GM12864 (cell line): ENCODE measurements around the gene SLC7A6OS.

Source experiments
- DNase-seq: peaks from one replicate; pipeline ENCODE4 v3.0.0-alpha.2; 2011; ENCODE audit warnings: low read depth
- H3K4me3 ChIP-seq: 2 replicates; pipeline ENCODE4 v1.5.1; 2011; ENCODE audit warnings: mild to moderate bottlenecking, low read depth, low read length, control low read depth
- TF ChIP-seq, protein P1 (sequence below): IDR thresholded peaks from 2 replicates; pipeline ENCODE4 v1.5.1; 2011; ENCODE audit warnings: low read depth, mild to moderate bottlenecking, moderate library complexity, low read length, control low read depth, inconsistent platforms; ENCODE audit errors: missing control alignments

Gene SLC7A6OS

DNA sequence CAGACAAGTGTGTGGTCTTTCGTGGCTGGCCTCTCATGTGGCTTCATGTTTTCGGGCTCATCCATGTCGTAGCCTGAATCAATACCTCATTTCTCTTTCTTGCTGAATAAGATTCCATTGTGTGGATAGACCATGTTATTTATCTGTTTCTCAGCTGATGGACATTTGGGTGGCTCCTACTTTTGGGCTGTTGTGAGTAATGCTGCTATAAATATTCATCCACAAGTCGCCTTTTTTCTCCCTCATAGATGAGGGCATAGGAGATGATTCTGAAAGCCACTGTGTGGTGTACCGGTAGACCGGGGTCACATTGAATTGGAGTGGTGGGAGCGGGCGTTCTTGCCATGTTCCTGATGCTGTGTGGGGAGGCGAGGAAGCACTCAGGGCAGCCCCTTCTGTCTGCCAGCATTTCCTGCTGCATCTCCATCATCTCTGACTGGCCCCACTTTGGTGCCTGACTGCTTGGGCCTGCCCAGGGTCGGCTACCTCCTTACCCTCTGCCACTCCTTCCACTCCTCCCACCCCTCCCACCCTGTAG is 40.1 kb upstream of the SLC7A6OS start:
- no peak overlapping the region for H3K4me3 ChIP-seq
- DNase-seq, result no peak
- TF ChIP-seq, protein P1, sequence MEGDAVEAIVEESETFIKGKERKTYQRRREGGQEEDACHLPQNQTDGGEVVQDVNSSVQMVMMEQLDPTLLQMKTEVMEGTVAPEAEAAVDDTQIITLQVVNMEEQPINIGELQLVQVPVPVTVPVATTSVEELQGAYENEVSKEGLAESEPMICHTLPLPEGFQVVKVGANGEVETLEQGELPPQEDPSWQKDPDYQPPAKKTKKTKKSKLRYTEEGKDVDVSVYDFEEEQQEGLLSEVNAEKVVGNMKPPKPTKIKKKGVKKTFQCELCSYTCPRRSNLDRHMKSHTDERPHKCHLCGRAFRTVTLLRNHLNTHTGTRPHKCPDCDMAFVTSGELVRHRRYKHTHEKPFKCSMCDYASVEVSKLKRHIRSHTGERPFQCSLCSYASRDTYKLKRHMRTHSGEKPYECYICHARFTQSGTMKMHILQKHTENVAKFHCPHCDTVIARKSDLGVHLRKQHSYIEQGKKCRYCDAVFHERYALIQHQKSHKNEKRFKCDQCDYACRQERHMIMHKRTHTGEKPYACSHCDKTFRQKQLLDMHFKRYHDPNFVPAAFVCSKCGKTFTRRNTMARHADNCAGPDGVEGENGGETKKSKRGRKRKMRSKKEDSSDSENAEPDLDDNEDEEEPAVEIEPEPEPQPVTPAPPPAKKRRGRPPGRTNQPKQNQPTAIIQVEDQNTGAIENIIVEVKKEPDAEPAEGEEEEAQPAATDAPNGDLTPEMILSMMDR, result no peak

DNA sequence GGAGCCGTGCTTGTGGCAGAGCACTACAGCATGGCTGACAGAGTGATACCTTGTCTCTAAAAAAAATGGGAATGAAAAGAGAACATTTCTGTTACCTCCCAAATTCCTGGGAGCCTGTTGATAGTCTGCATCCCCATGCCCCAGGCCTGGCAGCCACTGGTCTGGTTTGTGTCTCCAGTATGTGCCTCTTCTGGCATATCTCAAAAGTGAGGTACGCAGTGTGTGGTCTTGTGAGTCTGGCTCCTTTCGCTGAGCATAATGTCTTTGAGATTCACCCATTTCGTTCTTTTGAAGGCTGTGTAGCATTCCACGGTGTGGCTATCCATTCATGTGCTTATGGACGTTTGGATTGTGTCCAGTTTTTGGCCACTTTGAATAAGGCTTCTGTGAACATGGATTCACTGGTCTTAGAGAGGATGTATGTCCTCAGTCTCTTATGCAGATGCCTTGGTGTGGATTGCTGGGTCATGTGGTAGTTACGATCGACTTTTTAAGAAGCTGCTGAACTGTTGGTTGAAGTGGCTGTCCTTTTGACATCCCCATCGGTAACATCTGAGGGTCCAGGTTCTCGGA is 39.2 kb upstream of the SLC7A6OS start:
- no peak overlapping the region for H3K4me3 ChIP-seq
- DNase-seq, result no peak

DNA sequence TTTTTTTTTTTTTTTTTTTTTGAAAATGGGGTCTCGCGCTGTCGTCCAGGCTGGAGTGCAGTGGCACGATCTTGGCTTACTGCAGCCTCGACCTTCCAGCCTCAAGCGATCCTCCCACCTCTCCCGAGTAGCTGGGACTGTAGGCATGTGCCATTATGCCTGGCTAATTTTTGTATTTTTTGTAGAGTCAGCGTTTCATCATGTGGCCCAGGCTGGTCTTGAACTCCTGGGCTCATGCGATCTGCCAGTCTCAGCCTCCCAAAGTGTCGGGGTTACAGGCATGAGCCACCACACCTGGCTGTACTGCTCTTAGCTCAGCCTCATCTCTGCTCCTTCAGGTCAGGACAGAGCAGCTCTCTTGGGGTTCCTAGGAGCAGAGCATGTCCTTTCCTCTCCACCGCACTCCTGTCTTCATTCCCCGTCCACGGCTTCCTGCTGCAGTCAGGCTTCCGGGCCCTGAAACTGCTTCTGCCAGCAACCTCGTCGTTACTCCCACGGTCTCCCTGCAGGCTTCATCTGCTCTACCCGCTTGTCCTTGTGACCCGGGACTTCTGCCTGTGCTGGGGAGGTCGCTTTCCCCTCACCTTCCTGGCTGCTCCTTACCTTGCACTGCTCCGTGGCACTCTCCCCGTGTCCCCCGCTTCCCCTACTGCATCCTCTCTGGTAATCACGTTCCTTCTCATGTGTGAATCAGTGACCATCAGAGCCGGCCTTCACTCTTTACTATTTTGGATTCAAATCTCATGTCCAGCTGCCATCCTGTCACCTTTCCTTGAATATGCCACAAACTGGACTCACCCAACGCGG is 38.1 kb upstream of the SLC7A6OS start:
- DNase-seq, result no peak
- TF ChIP-seq, protein P1, result no peak
- no peak overlapping the region for H3K4me3 ChIP-seq

More for the DNA sequence above, 39.2 kb upstream of the SLC7A6OS start:
- TF ChIP-seq, protein P1, result no peak

DNA sequence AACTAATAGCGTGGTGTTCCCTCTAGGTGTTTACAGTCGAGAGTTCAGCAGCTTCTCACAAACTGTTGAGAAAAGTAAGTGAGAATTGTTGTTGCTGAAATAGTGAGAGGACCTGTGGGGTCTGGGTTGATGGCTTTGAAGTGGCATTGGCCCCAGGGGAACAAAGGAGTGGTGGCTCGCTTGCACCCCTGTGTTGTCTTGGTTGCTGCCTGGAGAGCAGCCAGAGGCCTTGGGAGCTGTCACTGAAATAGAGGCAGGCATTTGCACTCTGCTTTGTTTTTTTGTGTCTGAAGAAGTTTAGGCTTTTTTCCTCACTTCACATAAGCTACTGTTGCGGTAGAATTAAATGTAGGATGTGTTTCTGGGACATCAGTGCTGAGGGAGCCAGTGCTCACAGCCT is 36.9 kb upstream of the SLC7A6OS start:
- no peak overlapping the region for H3K4me3 ChIP-seq
- TF ChIP-seq, protein P1, result no peak
- DNase-seq, result no peak

DNA sequence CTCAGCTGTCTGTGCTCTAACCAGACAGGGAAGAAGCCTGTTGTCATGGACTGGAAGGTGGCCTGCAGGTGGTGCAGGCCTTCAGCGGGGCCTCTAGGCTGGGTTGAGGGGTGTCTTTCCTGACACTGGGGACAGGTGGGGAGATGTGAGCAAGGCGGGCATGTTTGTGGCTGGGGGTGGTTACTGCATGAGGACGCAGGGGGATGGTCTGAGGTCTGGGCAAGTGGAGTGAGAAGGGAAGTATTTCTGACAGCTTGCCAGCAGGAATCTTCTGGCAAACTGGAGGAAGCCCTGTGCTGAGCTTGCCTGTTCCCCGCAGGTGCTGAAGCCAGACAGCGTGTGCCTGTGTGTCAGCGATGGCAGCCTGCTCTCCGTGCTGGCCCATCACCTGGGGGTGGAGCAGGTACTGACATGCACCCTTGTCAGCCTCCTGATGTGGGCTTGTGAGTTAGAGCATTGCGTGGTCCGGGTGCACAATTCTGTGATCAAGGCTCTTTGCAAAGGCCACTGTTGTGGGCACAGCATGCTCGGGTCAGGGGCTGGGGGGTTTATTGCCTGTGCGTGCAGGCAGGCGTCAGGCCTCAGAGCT is 36.2 kb upstream of the SLC7A6OS start:
- DNase-seq, result no peak
- H3K4me3 ChIP-seq, result no peak overlapping the region
- TF ChIP-seq, protein P1, result no peak

DNA sequence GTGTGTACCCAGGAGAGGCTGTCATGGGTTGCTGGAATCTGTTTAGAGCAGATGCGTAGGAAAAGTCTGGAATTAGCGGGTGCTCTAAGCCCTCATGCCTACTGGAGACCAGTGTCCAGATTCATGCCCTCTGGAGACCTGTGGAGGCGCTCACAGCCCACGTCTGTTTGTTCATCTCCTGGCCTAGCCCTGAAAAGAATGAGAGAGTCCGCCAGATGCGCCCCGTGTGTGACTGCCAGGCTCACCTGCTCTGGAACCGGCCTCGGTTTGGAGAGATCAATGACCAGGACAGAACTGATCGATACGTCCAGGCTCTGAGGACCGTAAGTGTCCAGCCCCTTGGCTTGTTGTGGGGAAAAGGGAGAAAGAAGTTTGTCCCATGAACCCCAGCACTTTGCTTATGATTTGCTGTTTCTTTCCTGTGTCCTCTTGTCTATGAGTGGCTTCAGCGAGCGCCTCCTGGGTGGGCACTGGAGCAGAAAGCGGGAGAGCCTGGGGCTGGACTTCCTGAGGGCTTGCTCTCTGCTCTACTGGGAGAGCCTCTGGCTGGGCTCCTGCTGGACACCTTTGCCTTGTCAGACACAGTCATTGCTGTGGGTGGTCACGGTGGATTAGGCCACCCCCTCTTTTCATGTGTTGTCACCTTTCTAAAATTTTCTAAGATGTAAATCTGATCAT is 35.4 kb upstream of the SLC7A6OS start:
- TF ChIP-seq, protein P1, result no peak
- H3K4me3 ChIP-seq, result no peak overlapping the region
- DNase-seq, result no peak
